Neural progenitor cell (in vitro differentiated cells): Measurements from ENCODE around the gene TIMP2. TPM values are rescaled to one million over a fixed set of nuclear protein-coding genes. Genes with fewer than 3 reads are reported as not detected.

Source experiments
- DNase-seq: peaks from one replicate; pipeline ENCODE4 v3.0.0-alpha.2; 2016; ENCODE audit warnings: low spot score
- H2AFZ ChIP-seq: fragments of 200-600 bp; sonication (generic); replicated peaks from 2 replicates; pipeline ENCODE4 v1.6.1; 2016; ENCODE audit warnings: antibody characterized with exemption
- H3F3A ChIP-seq: fragments of 200-600 bp; sonication (generic); 2 replicates; pipeline ENCODE4 v1.6.1; 2016; ENCODE audit warnings: antibody characterized with exemption, low read depth
- H3K27ac ChIP-seq: fragments of 200-600 bp; sonication (generic); 2 replicates; pipeline ENCODE4 v1.5.1; 2016; ENCODE audit warnings: mild to moderate bottlenecking
- H3K27me3 ChIP-seq: fragments of 200-600 bp; sonication (generic); 2 replicates; pipeline ENCODE4 v1.6.1; 2016; ENCODE audit warnings: mild to moderate bottlenecking, moderate library complexity
- H3K36me3 ChIP-seq: fragments of 200-600 bp; sonication (generic); 2 replicates; pipeline ENCODE4 v1.5.1; 2016
- H3K4me1 ChIP-seq: fragments of 200-600 bp; sonication (generic); 2 replicates; pipeline ENCODE4 v1.6.1; 2016; ENCODE audit warnings: mixed run types
- H3K4me2 ChIP-seq: fragments of 200-600 bp; sonication (generic); 2 replicates; pipeline ENCODE4 v1.6.1; 2016
- H3K4me3 ChIP-seq: fragments of 200-600 bp; sonication (generic); 2 replicates; pipeline ENCODE4 v1.5.1; 2016
- H3K79me2 ChIP-seq: fragments of 200-600 bp; sonication (generic); 2 replicates; pipeline ENCODE4 v1.6.1; 2016; ENCODE audit warnings: low read depth
- H3K9ac ChIP-seq: fragments of 200-600 bp; sonication (generic); 2 replicates; pipeline ENCODE4 v1.6.1; 2016
- H3K9me3 ChIP-seq: fragments of 200-600 bp; sonication (generic); 2 replicates; pipeline ENCODE4 v1.5.1; 2016; ENCODE audit warnings: low read depth
- H4K20me1 ChIP-seq: fragments of 200-600 bp; sonication (generic); 2 replicates; pipeline ENCODE4 v1.6.1; 2016; ENCODE audit warnings: low read depth
- H3K27ac Mint-ChIP-seq: 3 replicates; pipeline ENCODE4 v1.8.0; 2021; ENCODE audit warnings: mixed read lengths
- H3K27me3 Mint-ChIP-seq: 2 replicates; pipeline ENCODE4 v1.8.0; 2022; ENCODE audit warnings: low read depth, mild to moderate bottlenecking, inconsistent platforms, moderate library complexity, mixed read lengths; ENCODE audit not compliant: insufficient read depth
- H3K36me3 Mint-ChIP-seq: 3 replicates; pipeline ENCODE4 v1.8.0; 2021; ENCODE audit warnings: mixed read lengths
- H3K4me1 Mint-ChIP-seq: 3 replicates; pipeline ENCODE4 v1.8.0; 2021; ENCODE audit warnings: mixed read lengths
- H3K4me3 Mint-ChIP-seq: 3 replicates; pipeline ENCODE4 v1.8.0; 2021; ENCODE audit warnings: mild to moderate bottlenecking, moderate library complexity, mixed read lengths
- H3K9me3 Mint-ChIP-seq: 3 replicates; pipeline ENCODE4 v1.8.0; 2020; ENCODE audit warnings: mixed read lengths
- CTCF ChIP-seq: fragments of 200-600 bp; sonication (generic); IDR thresholded peaks from 2 replicates; pipeline ENCODE4 v1.5.1; 2017; ENCODE audit warnings: antibody characterized with exemption, mild to moderate bottlenecking
- EZH2 ChIP-seq: fragments of 200-600 bp; sonication (generic); IDR thresholded peaks from 2 replicates; pipeline ENCODE4 v1.6.1; 2017; ENCODE audit warnings: antibody characterized with exemption, mild to moderate bottlenecking, moderate library complexity
- EZH2phosphoT487 ChIP-seq: fragments of 200-600 bp; sonication (generic); IDR thresholded peaks from 2 replicates; pipeline ENCODE4 v1.6.1; 2017; ENCODE audit warnings: antibody characterized with exemption
- total RNA-seq: library from RNA; depleted of rRNA; stranded (reverse); fragments of >200 nt; gene quantifications from 2 replicates; pipeline ENCODE4 v1.2.3, GENCODE V29; 2015; ENCODE audit warnings: low replicate concordance

Gene TIMP2
- total RNA-seq, 1 donor from 2014 or later = 19.8 TPM

DNA sequence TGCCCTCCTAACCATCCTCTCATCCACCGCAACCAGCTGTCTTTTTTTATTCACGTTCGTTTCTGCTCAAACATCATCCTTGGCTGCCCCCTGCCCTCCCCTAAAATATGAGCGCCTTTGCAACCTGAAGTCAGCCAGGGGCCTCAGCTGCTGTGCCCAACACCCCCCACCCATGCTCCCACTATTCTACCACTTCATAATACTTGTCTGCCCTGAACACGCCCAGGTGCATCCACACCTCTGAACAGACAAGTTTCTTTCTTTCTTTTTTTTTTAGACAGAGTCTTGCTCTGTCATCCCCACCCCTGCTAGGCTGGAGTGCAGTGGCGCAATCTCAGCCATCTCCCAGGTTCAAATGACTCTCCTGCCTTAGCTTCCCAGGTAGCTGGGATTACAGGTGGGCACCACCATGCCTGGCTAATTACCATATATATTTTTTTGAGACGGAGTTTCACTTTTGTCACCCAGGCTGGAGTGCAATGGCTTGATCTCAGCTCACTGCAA, 49.0 kb downstream of the TIMP2 start:
- Histone ChIP-seq H3K27ac (no peak overlapping the region), H3K36me3 (no peaks in the 10 kb centered on the region), H3F3A (no peaks in the 10 kb centered on the region), H3K9me3 (no peaks in the 10 kb centered on the region), H3K9ac (no peak overlapping the region), H2AFZ (no peak overlapping the region), H3K4me2 (no peak overlapping the region), H3K4me1 (peaks cover 16% of the 10 kb centered on the region), H3K27me3 (no peaks in the 10 kb centered on the region), H3K4me3 (no peak overlapping the region), H4K20me1 (peaks cover 4% of the 10 kb centered on the region), H3K79me2 (peaks cover 10% of the 10 kb centered on the region)
- H3K36me3 Mint-ChIP-seq = peaks cover 10% of the 10 kb centered on the region
- H3K9me3 Mint-ChIP-seq = no peaks in the 10 kb centered on the region
- peaks cover 43% of the 10 kb centered on the region for H3K4me1 Mint-ChIP-seq
- no peak overlapping the region for H3K27ac Mint-ChIP-seq
- peaks cover 4% of the 10 kb centered on the region for H3K27me3 Mint-ChIP-seq
- TF ChIP-seq EZH2 (no peak), EZH2phosphoT487 (no peak), CTCF (no peak)
- DNase-seq = no peak
- no peak overlapping the region for H3K4me3 Mint-ChIP-seq

DNA sequence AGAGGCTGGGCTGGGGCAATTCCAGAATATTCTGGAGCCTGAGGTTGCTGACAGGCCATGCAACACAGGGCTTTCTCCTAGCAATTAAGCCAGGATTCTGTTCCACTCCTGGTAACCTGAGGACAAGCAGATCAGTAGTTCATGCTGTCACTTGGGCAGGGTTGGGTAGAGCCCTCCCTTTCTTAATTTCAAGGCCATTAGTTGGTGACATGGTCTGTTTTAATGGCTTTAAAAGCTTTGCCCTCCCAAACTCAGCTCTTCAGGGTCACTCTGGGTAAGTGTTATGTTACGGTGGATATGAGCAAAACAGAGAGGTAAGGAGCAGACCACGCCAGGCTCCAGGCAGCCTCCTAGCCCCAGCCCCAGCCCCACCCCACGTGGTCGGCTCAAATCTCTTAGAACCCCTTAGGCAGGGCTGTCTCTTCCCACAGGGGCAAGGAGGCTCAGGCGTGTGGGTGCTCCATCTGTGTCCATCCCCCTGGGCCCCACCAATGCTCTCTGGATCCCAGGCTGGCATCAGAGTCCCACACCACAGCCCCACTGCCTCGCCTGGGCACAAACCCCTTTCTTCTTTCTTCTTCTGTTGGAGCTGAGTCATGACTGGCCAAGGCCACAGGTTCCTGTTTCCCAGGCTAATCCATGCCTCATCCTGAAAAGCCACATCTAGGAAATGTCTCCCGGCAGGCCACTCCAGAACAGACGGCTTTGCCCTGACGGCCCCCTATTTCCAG, 49.7 kb downstream of the TIMP2 start:
- H3K36me3 ChIP-seq = no peaks in the 10 kb centered on the region
- TF ChIP-seq CTCF (no peak), EZH2 (no peak), EZH2phosphoT487 (no peak)
- H3K4me1 ChIP-seq = peaks cover 16% of the 10 kb centered on the region
- no peak overlapping the region for H3K4me2 ChIP-seq
- Mint-ChIP-seq H3K9me3 (no peaks in the 10 kb centered on the region), H3K27me3 (peaks cover 4% of the 10 kb centered on the region), H3K27ac (no peak overlapping the region), H3K4me3 (no peak overlapping the region), H3K36me3 (peaks cover 13% of the 10 kb centered on the region), H3K4me1 (peaks cover 43% of the 10 kb centered on the region)
- H2AFZ ChIP-seq = no peak overlapping the region
- H3K9me3 ChIP-seq = no peaks in the 10 kb centered on the region
- DNase-seq = no peak
- no peak overlapping the region for H3K9ac ChIP-seq
- no peaks in the 10 kb centered on the region for H3F3A ChIP-seq
- H4K20me1 ChIP-seq = peaks cover 4% of the 10 kb centered on the region
- no peaks in the 10 kb centered on the region for H3K27me3 ChIP-seq
- H3K4me3 ChIP-seq = no peak overlapping the region
- no peak overlapping the region for H3K27ac ChIP-seq
- H3K79me2 ChIP-seq = peaks cover 6% of the 10 kb centered on the region

- Histone ChIP-seq H3K27ac (peak overlapping the region; percentile 37), H3K79me2 (peaks cover 6% of the 10 kb centered on the region), H3K9ac (no peak overlapping the region), H3K4me2 (peak overlapping the region; percentile 38), H3K9me3 (no peaks in the 10 kb centered on the region), H3K36me3 (no peaks in the 10 kb centered on the region), H3F3A (no peaks in the 10 kb centered on the region), H2AFZ (no peak overlapping the region), H3K4me3 (no peak overlapping the region), H3K4me1 (peaks cover 10% of the 10 kb centered on the region), H4K20me1 (peaks cover 4% of the 10 kb centered on the region), H3K27me3 (no peaks in the 10 kb centered on the region)
- no peaks in the 10 kb centered on the region for H3K9me3 Mint-ChIP-seq
- H3K27me3 Mint-ChIP-seq = no peaks in the 10 kb centered on the region
- peak overlapping the region; percentile 87 for H3K27ac Mint-ChIP-seq
- DNase-seq = peak; percentile 33
- H3K4me1 Mint-ChIP-seq = peaks cover 29% of the 10 kb centered on the region
- peaks cover 11% of the 10 kb centered on the region for H3K36me3 Mint-ChIP-seq
- H3K4me3 Mint-ChIP-seq = no peak overlapping the region
- TF ChIP-seq EZH2phosphoT487 (no peak), CTCF (no peak), EZH2 (no peak)
These were observed 51.5 kb downstream of the TIMP2 start for GRCh38 chr17:78873519-78874340.
